Natural killer cell (primary cell): ENCODE results near the gene PSME4. TPM values are rescaled to one million over a fixed set of nuclear protein-coding genes. Genes with fewer than 3 reads are reported as not detected.
"Not testable (repeated sequence)": the region's sequence is repeated elsewhere in the genome, so short reads cannot be mapped to it uniquely, and the experiment has no call there.

Source experiments
- ATAC-seq, 3 donors: fragments of 150-1000 bp in 2 of 3; fragments of 200-7000 bp in 1 of 3; cut with Tn5 transposase; 1 replicate in 1 of 3; 2 replicates in 2 of 3; pipeline ENCODE4 v1.10.0; 2021; ENCODE audit warnings: mild to moderate bottlenecking in 2 of 3, moderate library complexity in 2 of 3
- DNase-seq, 2 donors: peaks; one replicate each; pipeline versions ENCODE4 v3.0.0 to v3.0.0-alpha.2; 2013 to 2021; ENCODE audit warnings: mixed read lengths in 1 of 2
- H3K27ac ChIP-seq: one replicate; pipeline ENCODE4 v1.5.1; 2013; ENCODE audit warnings: mild to moderate bottlenecking, low read length
- H3K27me3 ChIP-seq: one replicate; pipeline ENCODE4 v1.6.1; 2013; ENCODE audit warnings: low read length; ENCODE audit not compliant: control insufficient read depth, insufficient read depth
- H3K36me3 ChIP-seq: one replicate; pipeline ENCODE4 v1.6.1; 2013; ENCODE audit warnings: low read length; ENCODE audit not compliant: control insufficient read depth, insufficient read depth
- H3K4me1 ChIP-seq: one replicate; pipeline ENCODE4 v1.6.1; 2013; ENCODE audit warnings: low read length; ENCODE audit not compliant: control insufficient read depth, insufficient read depth
- H3K4me3 ChIP-seq: one replicate; pipeline ENCODE4 v1.5.1; 2013; ENCODE audit warnings: low read length
- H3K9me3 ChIP-seq: one replicate; pipeline ENCODE4 v1.6.1; 2013; ENCODE audit warnings: low read length; ENCODE audit not compliant: control insufficient read depth, insufficient read depth
- H3K27ac Mint-ChIP-seq, 2 donors: one replicate each; pipeline ENCODE4 v1.8.0; 2022; ENCODE audit warnings: mild to moderate bottlenecking in 2 of 2, mixed read lengths in 2 of 2, moderate library complexity in 1 of 2
- H3K27me3 Mint-ChIP-seq, 2 donors: one replicate each; pipeline ENCODE4 v1.8.0; 2022; ENCODE audit warnings: low read depth in 2 of 2, mixed read lengths in 2 of 2
- H3K36me3 Mint-ChIP-seq: one replicate; pipeline ENCODE4 v1.8.0; 2022; ENCODE audit warnings: mixed read lengths
- H3K4me1 Mint-ChIP-seq, 2 donors: one replicate each; pipeline ENCODE4 v1.8.0; 2022; ENCODE audit warnings: mixed read lengths in 2 of 2
- H3K4me3 Mint-ChIP-seq: one replicate; pipeline ENCODE4 v1.8.0; 2022; ENCODE audit warnings: mild to moderate bottlenecking, moderate library complexity, mixed read lengths
- H3K9me3 Mint-ChIP-seq, 2 donors: one replicate each; pipeline ENCODE4 v1.8.0; 2022; ENCODE audit warnings: mixed read lengths in 2 of 2
- CTCF ChIP-seq: fragments of 200-600 bp; IDR thresholded peaks from one replicate; pipeline ENCODE4 v1.8.0; 2022; ENCODE audit warnings: antibody characterized with exemption
- WGBS: methylation state at CpG from one replicate; pipeline ENCODE4 v1.1.7; 2013; ENCODE audit warnings: missing lambda C conversion rate; ENCODE audit not compliant: insufficient coverage; 5-methylcytosine and 5-hydroxymethylcytosine counted together
- intact Hi-C: fragments of 100-400 bp; cut with micrococcal nuclease; formaldehyde crosslinking; loops from one replicate; pipeline ENCODE4 v1.14.2; 2022
- total RNA-seq, 4 donors: library from RNA; stranded (reverse); fragments of 120-200 nt in 1 of 4; gene quantifications; one replicate each; pipeline versions ENCODE4 v1.2.3 to v1.2.4, GENCODE V29; 2013 to 2022

Gene PSME4
- total RNA-seq, 3 donors from 2014 or later (not counting 1 experiment from before 2014, with no cell fraction given), result 140 to 149 (median 141) TPM

DNA sequence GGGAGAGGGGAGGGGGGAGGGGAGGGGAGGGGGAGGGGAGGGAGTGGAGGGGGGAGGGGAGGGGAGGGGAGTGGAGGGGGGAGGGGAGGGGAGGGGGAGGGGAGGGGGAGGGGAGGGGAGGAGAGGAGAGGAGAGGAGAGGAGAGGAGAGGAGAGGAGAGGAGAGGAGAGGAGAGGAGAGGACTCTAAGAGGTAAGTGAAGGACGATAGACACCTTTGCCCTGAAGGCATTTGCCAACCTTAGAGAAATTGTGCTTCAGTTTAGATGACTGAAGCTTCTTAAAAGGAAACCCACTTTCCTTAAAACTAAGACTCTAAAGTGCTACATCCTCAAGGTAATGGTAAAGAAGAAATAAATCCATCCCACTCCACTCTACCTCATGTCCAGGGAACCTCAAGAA is 130.2 kb downstream of the PSME4 start:
- H3K27me3 ChIP-seq, result no peaks in the 10 kb centered on the region
- H3K36me3 ChIP-seq, result no peaks in the 10 kb centered on the region
- no peaks in the 10 kb centered on the region for H3K27me3 Mint-ChIP-seq
- no peak for DNase-seq
- intact Hi-C loops, result no loop called here
- no CpG with 5 or more reads among the region's 1 CpG for WGBS
- no peaks in the 10 kb centered on the region for H3K9me3 ChIP-seq
- no peak overlapping the region for H3K27ac ChIP-seq
- H3K4me3 ChIP-seq, result no peak overlapping the region
- H3K27ac Mint-ChIP-seq, result no peak overlapping the region
- no peaks in the 10 kb centered on the region for H3K9me3 Mint-ChIP-seq
- H3K36me3 Mint-ChIP-seq, result no peaks in the 10 kb centered on the region
- no peak for ATAC-seq
- H3K4me1 Mint-ChIP-seq, result no peaks in the 10 kb centered on the region
- no peaks in the 10 kb centered on the region for H3K4me1 ChIP-seq
- H3K4me3 Mint-ChIP-seq, result no peak overlapping the region
- TF ChIP-seq CTCF, result no peak

GRCh38 chr2:53829980-53830290 is 140.9 kb downstream of the PSME4 start:
- H3K27ac Mint-ChIP-seq, intact Hi-C loops, H3K9me3 ChIP-seq, H3K9me3 Mint-ChIP-seq, H3K36me3 ChIP-seq, H3K27me3 ChIP-seq, DNase-seq, H3K36me3 Mint-ChIP-seq, H3K4me3 Mint-ChIP-seq, H3K4me1 ChIP-seq, ATAC-seq, H3K4me1 Mint-ChIP-seq, H3K4me3 ChIP-seq, H3K27ac ChIP-seq, H3K27me3 Mint-ChIP-seq: not testable (repeated sequence)
- whole genome bisulfite sequencing, result 98% methylated on average over 4 of the region's 4 CpGs

- no peaks in the 10 kb centered on the region for H3K27me3 ChIP-seq
- 91% methylated on average over 11 of the region's 11 CpGs for WGBS
- Mint-ChIP-seq H3K27ac (no peak overlapping the region), H3K4me1 (no peaks in the 10 kb centered on the region), H3K27me3 (no peaks in the 10 kb centered on the region), H3K4me3 (no peak overlapping the region), H3K9me3 (peaks cover 0 to 3% of the 10 kb centered on the region in 2 donors), H3K36me3 (no peaks in the 10 kb centered on the region)
- TF ChIP-seq CTCF, result no peak
- no peak overlapping the region for H3K4me3 ChIP-seq
- DNase-seq (no peak), ATAC-seq (no peak)
- intact Hi-C loops, result no loop called here
- peaks cover 2% of the 10 kb centered on the region for H3K36me3 ChIP-seq
- H3K4me1 ChIP-seq, result no peaks in the 10 kb centered on the region
- H3K27ac ChIP-seq, result no peak overlapping the region
- no peaks in the 10 kb centered on the region for H3K9me3 ChIP-seq
Observed at GRCh38 chr2:53829273-53829979, 141.4 kb downstream of the PSME4 start.

DNA sequence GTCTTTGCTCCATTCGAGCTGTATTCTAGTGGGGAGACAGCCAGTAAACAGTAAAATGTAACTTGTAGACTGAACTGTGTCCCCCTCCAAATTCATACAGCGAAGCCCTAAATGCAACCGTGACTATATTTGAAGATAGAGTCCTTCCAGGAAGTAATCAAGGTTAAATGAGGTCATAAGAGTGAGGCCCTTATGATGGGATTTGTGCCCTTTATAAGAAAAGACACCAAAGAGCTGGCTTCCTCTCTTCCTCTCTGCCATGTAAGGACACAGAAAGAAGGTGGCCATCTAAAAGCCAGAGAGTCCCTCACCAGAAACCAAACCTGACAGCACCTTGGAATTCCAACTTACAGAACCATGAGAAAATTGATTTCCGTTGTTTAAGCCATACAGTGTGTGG is 142.5 kb downstream of the PSME4 start:
- Histone ChIP-seq H3K27me3 (no peaks in the 10 kb centered on the region), H3K4me3 (no peak overlapping the region), H3K4me1 (no peaks in the 10 kb centered on the region), H3K9me3 (no peaks in the 10 kb centered on the region), H3K27ac (no peak overlapping the region), H3K36me3 (peaks cover 2% of the 10 kb centered on the region)
- 100% methylated on average over 1 of the region's 4 CpGs for WGBS
- peaks cover 0 to 3% of the 10 kb centered on the region in 2 donors for H3K9me3 Mint-ChIP-seq
- TF ChIP-seq CTCF, result no peak
- DNase-seq, result no peak
- ATAC-seq, result no peak
- no peaks in the 10 kb centered on the region for H3K4me1 Mint-ChIP-seq
- H3K36me3 Mint-ChIP-seq, result no peaks in the 10 kb centered on the region
- H3K27me3 Mint-ChIP-seq, result no peaks in the 10 kb centered on the region
- no peak overlapping the region for H3K4me3 Mint-ChIP-seq
- intact Hi-C loops, result no loop called here
- H3K27ac Mint-ChIP-seq, result no peak overlapping the region
